Hematopoietic multipotent progenitor cell treated with erythropoietin and hydrocortisone succinate and interleukin-3 and kit ligand, for 17 days (in vitro differentiated cells): ENCODE measurements around the gene SETD1A.

Experiments
- DNase-seq: peaks from one replicate; pipeline ENCODE4 v3.0.0-alpha.2; 2015; ENCODE audit warnings: low spot score

SETD1A gene

GRCh38 chr16:30957456-30958174 lies at the start of gene SETD1A:
Gene SETD1A, plus strand, starts transcription at chr16:30957754. Its CDS starts 978 bp downstream, at chr16:30958732.
- DNase-seq = peak; percentile 94

GRCh38 chr16:30910427-30911029 lies 47.0 kb upstream of the SETD1A start:
- DNase-seq = no peak

GRCh38 chr16:30912794-30913412 lies 44.7 kb upstream of the SETD1A start:
- DNase-seq = no peak

GRCh38 chr16:30914830-30915229 lies 42.7 kb upstream of the SETD1A start:
- DNase-seq = no peak

GRCh38 chr16:30918614-30919013 lies 38.9 kb upstream of the SETD1A start:
- no peak for DNase-seq

- DNase-seq = no peak
Observed at GRCh38 chr16:30920891-30921290, 36.7 kb upstream of the SETD1A start.

GRCh38 chr16:30921459-30921747 lies 36.2 kb upstream of the SETD1A start:
- DNase-seq = no peak

- DNase-seq = peak; percentile 71
Observed at GRCh38 chr16:30921748-30922419, 35.7 kb upstream of the SETD1A start.

- peak; percentile 98 for DNase-seq
Observed at GRCh38 chr16:30922420-30922959, 35.1 kb upstream of the SETD1A start.

GRCh38 chr16:30922960-30923535 lies 34.5 kb upstream of the SETD1A start:
- DNase-seq = peak; percentile 97

- DNase-seq = no peak
Observed at GRCh38 chr16:30923554-30924075, 33.9 kb upstream of the SETD1A start, which contains the start of gene FBXL19. Gene FBXL19, plus strand, starts transcription at chr16:30923572. Its CDS starts 2,183 bp downstream, at chr16:30925755.

GRCh38 chr16:30924076-30924912 lies 33.3 kb upstream of the SETD1A start:
- no peak for DNase-seq

- no peak for DNase-seq
Observed at GRCh38 chr16:30924913-30925631, 32.5 kb upstream of the SETD1A start.

GRCh38 chr16:30925632-30925987 lies 31.9 kb upstream of the SETD1A start:
- DNase-seq = no peak

- no peak for DNase-seq
Observed at GRCh38 chr16:30925995-30926811, 31.4 kb upstream of the SETD1A start.

- DNase-seq = no peak
Observed at GRCh38 chr16:30926937-30927788, 30.4 kb upstream of the SETD1A start.

GRCh38 chr16:30927789-30928378 lies 29.7 kb upstream of the SETD1A start:
- DNase-seq = no peak

- DNase-seq = no peak
Observed at GRCh38 chr16:30928390-30928789, 29.2 kb upstream of the SETD1A start.
